ENCODE results near the gene PBX3.

The PBX3 gene

GRCh38 chr9:125747053-125747764, at the start of gene PBX3:
Gene PBX3, plus strand, starts transcription at chr9:125747373.
- no peak for DNase-seq

- no peak for DNase-seq
Observed at GRCh38 chr9:125699870-125700269, 47.3 kb upstream of the PBX3 start.

GRCh38 chr9:125700791-125701190, 46.4 kb upstream of the PBX3 start:
- DNase-seq, result no peak

GRCh38 chr9:125701351-125701750, 45.8 kb upstream of the PBX3 start:
- DNase-seq, result no peak

- no peak for DNase-seq
Observed at GRCh38 chr9:125703662-125704061, 43.5 kb upstream of the PBX3 start.

GRCh38 chr9:125705893-125706292, 41.3 kb upstream of the PBX3 start:
- DNase-seq, result no peak

GRCh38 chr9:125706651-125707471, 40.3 kb upstream of the PBX3 start, which contains the start of gene MAPKAP1:
Gene MAPKAP1, minus strand, starts transcription at chr9:125707208. Its CDS starts 34,634 bp downstream, at chr9:125672574.
- peak; percentile 72 for DNase-seq

- no peak for DNase-seq
Observed at GRCh38 chr9:125707472-125707804, 39.7 kb upstream of the PBX3 start.

- DNase-seq, result no peak
Observed at GRCh38 chr9:125726456-125727132, 20.6 kb upstream of the PBX3 start.

- no peak for DNase-seq
Observed at GRCh38 chr9:125730168-125730567, 17.0 kb upstream of the PBX3 start.

GRCh38 chr9:125732562-125732961, 14.6 kb upstream of the PBX3 start:
- DNase-seq, result no peak

GRCh38 chr9:125739436-125739835, 7.7 kb upstream of the PBX3 start:
- DNase-seq, result no peak

- DNase-seq, result no peak
Observed at GRCh38 chr9:125742657-125743056, 4.5 kb upstream of the PBX3 start.

GRCh38 chr9:125743682-125744428, 3.3 kb upstream of the PBX3 start:
- DNase-seq, result no peak

- DNase-seq, result no peak
Observed at GRCh38 chr9:125744616-125745015, 2.6 kb upstream of the PBX3 start.

GRCh38 chr9:125745018-125745417, 2.2 kb upstream of the PBX3 start:
- DNase-seq, result no peak

GRCh38 chr9:125745682-125746016, 1.5 kb upstream of the PBX3 start:
- no peak for DNase-seq

GRCh38 chr9:125746017-125746773, 978 bp upstream of the PBX3 start:
- peak; percentile 63 for DNase-seq

GRCh38 chr9:125746774-125747052, 460 bp upstream of the PBX3 start:
- no peak for DNase-seq

- no peak for DNase-seq
Observed at GRCh38 chr9:125747765-125748445, 732 bp downstream of the PBX3 start.

GRCh38 chr9:125748446-125749099, 1.4 kb downstream of the PBX3 start:
- no peak for DNase-seq

All from NCI-H526 treated with DMSO at 0.1 percent for 48 hours (cell line).